K562 treated with DMSO at 1 percent for 48 hours (cell line): ENCODE measurements around the gene LRRC8A. TPM values are rescaled to one million over a fixed set of nuclear protein-coding genes. Genes with fewer than 3 reads are reported as not detected.

Experiments used
- total RNA-seq: library from RNA; unstranded; fragments of 300-600 nt; gene quantifications from 2 replicates; pipeline ENCODE4 v1.2.3, GENCODE V29; 2022; ENCODE audit warnings: low replicate concordance; ENCODE audit errors: extremely low read depth

Gene LRRC8A
- not detected in 2 replicates for total RNA-seq

GRCh38 chr9:128881884-128882676 lies at the start of gene LRRC8A, which contains the start of gene KYAT1:
Gene LRRC8A (plus strand): TSS chr9:128882133. CDS start chr9:128907165, 25,032 bp downstream.
Gene KYAT1 (minus strand): TSS chr9:128881950. CDS start chr9:128845405, 36,545 bp downstream.

DNA sequence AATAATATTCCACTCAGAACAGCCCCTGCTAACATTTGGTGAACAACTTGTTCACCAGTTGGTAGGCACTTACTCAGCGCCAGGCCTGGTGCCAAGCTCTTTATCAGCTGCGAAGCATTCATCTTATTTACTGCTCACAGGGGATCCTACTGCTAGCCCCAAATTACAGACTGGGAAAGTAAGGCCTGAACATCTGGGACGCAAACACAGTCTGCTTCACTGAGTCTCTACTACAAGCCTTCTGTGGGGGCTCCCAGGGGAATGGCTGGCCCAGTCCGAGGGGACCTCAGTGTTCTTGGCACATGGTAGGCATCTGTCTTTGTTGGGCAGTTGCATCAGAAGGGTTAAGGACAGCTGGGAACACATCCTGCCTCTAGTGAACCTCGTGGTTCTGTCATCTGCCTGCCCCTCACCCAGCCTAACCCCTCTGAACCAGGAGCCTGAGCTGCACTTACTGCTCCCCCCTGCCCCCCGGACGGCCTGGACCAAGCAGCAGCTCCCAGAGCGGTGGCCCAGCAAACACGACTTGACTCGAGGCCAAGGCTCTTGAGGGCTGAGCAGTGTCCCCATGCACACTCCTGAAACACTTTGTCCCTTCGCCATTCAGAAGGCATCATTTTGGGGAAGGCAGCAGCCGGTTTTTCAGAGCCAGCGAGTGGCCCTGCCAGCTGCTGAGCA lies 38.6 kb downstream of the LRRC8A start, which contains the start of gene PHYHD1:
PHYHD1 (plus strand) TSS at position 602 of the 678 bp plus-strand sequence. CDS start 1,342 bp downstream, outside the sequence.

GRCh38 chr9:128947527-128948301 lies 65.8 kb downstream of the LRRC8A start, which contains the start of the genes DOLK and NUP188:
Gene DOLK (minus strand): TSS chr9:128947603. CDS start chr9:128947303, 300 bp downstream.
Gene NUP188 (plus strand): TSS chr9:128947699. CDS start chr9:128947720, 21 bp downstream.

Other genes starting within 250 kb of the LRRC8A start
- gene DYNC2I2, start 225.3 kb upstream of the LRRC8A start, total RNA-seq, result not detected in 2 replicates
- 792 TPM in 1 of 2 replicates, not detected in the other for gene SET, start 192.9 kb upstream of the LRRC8A start, total RNA-seq
- not detected in 2 replicates for gene PKN3, start 179.6 kb upstream of the LRRC8A start, total RNA-seq
- gene ZDHHC12, start 158.0 kb upstream of the LRRC8A start, total RNA-seq, result not detected in 2 replicates
- not detected in 2 replicates for gene ZER1, start 110.2 kb upstream of the LRRC8A start, total RNA-seq
- gene TBC1D13, start 94.9 kb upstream of the LRRC8A start, total RNA-seq, result not detected in 2 replicates
- gene ENDOG, start 63.6 kb upstream of the LRRC8A start, total RNA-seq, result not detected in 2 replicates
- 1,149 TPM in 1 of 2 replicates, not detected in the other for gene SPOUT1, start 52.3 kb upstream of the LRRC8A start, total RNA-seq
- gene KYAT1, start 183 bp upstream of the LRRC8A start, total RNA-seq, result not detected in 2 replicates
- gene PHYHD1, start 38.8 kb downstream of the LRRC8A start, total RNA-seq, result not detected in 2 replicates
- gene DOLK, start 65.5 kb downstream of the LRRC8A start, total RNA-seq, result not detected in 2 replicates
- gene NUP188, start 65.6 kb downstream of the LRRC8A start, total RNA-seq, result 457 TPM in 1 of 2 replicates, not detected in the other
- 434 TPM in 1 of 2 replicates, not detected in the other for gene SH3GLB2, start 146.2 kb downstream of the LRRC8A start, total RNA-seq
- 179 TPM in 1 of 2 replicates, not detected in the other for gene MIGA2, start 154.5 kb downstream of the LRRC8A start, total RNA-seq
- gene DOLPP1, start 199.0 kb downstream of the LRRC8A start, total RNA-seq, result not detected in 2 replicates
- gene CRAT, start 228.7 kb downstream of the LRRC8A start, total RNA-seq, result not detected in 2 replicates
- gene PTPA, start 229.3 kb downstream of the LRRC8A start, total RNA-seq, result not detected in 2 replicates